Raji (cell line): ENCODE measurements around the gene RDH14.

Source experiments
- POLR2A ChIP-seq: IDR thresholded peaks from 2 replicates; pipeline ENCODE4 v1.6.1; 2011; ENCODE audit warnings: low read depth, low read length, control low read depth; ENCODE audit not compliant: insufficient read depth

RDH14 gene

GRCh38 chr2:18588049-18588448, 27.6 kb upstream of the RDH14 start:
- no peak for TF ChIP-seq POLR2A

- no peak for TF ChIP-seq POLR2A
Observed at GRCh38 chr2:18585526-18585925, 25.1 kb upstream of the RDH14 start.

GRCh38 chr2:18584608-18584954, 24.1 kb upstream of the RDH14 start:
- no peak for TF ChIP-seq POLR2A

- no peak for TF ChIP-seq POLR2A
Observed at GRCh38 chr2:18583905-18584607, 23.6 kb upstream of the RDH14 start.

GRCh38 chr2:18580606-18581005, 20.2 kb upstream of the RDH14 start:
- TF ChIP-seq POLR2A: no peak

- TF ChIP-seq POLR2A: no peak
Observed at GRCh38 chr2:18578033-18578432, 17.6 kb upstream of the RDH14 start.

GRCh38 chr2:18566145-18566769, 5.8 kb upstream of the RDH14 start:
- no peak for TF ChIP-seq POLR2A

- peak; percentile 68 for TF ChIP-seq POLR2A
Observed at GRCh38 chr2:18560797-18561085, 288 bp upstream of the RDH14 start.

- no peak for TF ChIP-seq POLR2A
Observed at GRCh38 chr2:18559531-18560030, 872 bp downstream of the RDH14 start.

- no peak for TF ChIP-seq POLR2A
Observed at GRCh38 chr2:18558458-18558857, 2.0 kb downstream of the RDH14 start.

- no peak for TF ChIP-seq POLR2A
Observed at GRCh38 chr2:18557121-18557520, 3.3 kb downstream of the RDH14 start.

GRCh38 chr2:18552351-18553077, 7.9 kb downstream of the RDH14 start:
- TF ChIP-seq POLR2A: no peak

- TF ChIP-seq POLR2A: no peak
Observed at GRCh38 chr2:18551623-18552022, 8.8 kb downstream of the RDH14 start.

GRCh38 chr2:18551169-18551568, 9.3 kb downstream of the RDH14 start:
- TF ChIP-seq POLR2A: no peak

- no peak for TF ChIP-seq POLR2A
Observed at GRCh38 chr2:18550433-18550832, 10.0 kb downstream of the RDH14 start.

- no peak for TF ChIP-seq POLR2A
Observed at GRCh38 chr2:18549083-18549482, 11.4 kb downstream of the RDH14 start.

- no peak for TF ChIP-seq POLR2A
Observed at GRCh38 chr2:18548621-18549020, 11.8 kb downstream of the RDH14 start.

GRCh38 chr2:18546567-18546966, 13.9 kb downstream of the RDH14 start:
- TF ChIP-seq POLR2A: no peak
